CD4-positive, alpha-beta T cell treated with Interleukin-1 beta for 1 hour (primary cell): Measurements from ENCODE around the gene ZNF438.

Source experiments
- DNase-seq, 2 donors: peaks; one replicate each; pipeline ENCODE4 v3.0.0-alpha.2; 2020 to 2022

Gene ZNF438

GRCh38 chr10:31031558-31032257, at the start of gene ZNF438:
Gene ZNF438 (minus strand): TSS chr10:31031865. CDS start chr10:30877034, 154,831 bp downstream.
- peak; percentile 95 to 96 for DNase-seq

- DNase-seq, result no peak
Measured at GRCh38 chr10:31076610-31076988, 44.9 kb upstream of the ZNF438 start.

DNA sequence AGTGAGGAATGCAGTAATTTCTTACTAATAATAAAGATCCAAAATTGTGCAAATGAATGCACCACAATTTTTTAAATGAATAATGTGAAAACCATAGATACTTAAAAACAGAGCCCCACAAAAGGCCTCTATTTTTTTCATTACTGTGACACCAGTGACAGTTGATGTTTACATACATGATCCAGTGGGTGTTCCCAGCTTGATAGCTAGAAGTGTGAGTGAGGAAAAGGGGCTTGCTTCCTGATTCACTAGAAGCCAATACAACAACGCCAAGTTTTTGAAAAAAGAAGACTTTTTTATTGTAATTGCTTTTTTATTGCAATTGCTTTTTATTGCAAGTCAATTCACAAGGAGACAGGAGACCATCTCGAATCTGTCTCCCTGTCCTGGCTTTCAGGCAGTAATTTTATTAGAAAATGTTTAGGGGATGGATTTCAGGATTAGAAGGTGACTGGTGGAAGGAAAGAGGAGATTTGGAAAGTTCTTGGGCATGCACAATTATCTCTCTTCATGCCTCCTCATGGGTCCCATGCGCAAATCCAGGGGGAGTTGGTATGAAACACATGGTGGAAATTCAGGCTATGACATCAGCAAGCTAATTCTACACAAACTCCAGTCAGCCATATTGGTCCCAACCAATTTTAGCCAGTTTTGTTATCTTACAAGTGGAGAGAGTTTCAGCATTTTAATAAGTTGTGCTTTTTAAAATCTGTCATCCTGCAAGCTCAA, 44.4 kb upstream of the ZNF438 start:
- no peak for DNase-seq

GRCh38 chr10:31075434-31075833, 43.8 kb upstream of the ZNF438 start:
- DNase-seq, result no peak

DNA sequence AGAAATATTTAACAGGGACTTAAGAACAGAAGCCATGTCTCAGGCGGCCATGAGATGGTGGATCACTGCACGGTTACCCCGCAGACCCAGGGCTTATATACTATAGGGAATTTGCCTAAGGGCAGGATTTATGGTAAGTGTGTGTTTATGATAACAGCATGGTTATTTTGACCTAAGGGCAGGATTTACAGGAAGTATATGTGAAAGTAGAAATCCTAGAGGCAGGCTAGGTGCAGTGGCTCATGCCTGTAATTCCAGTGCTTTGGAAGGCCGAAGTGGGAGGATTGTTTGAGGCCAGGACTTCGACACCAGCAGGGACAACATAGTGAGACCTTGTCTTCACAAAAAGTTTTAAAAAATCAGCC, 43.0 kb upstream of the ZNF438 start:
- DNase-seq, result no peak

GRCh38 chr10:31073996-31074721, 42.5 kb upstream of the ZNF438 start:
- no peak for DNase-seq

GRCh38 chr10:31073211-31073610, 41.5 kb upstream of the ZNF438 start:
- no peak for DNase-seq

GRCh38 chr10:31072451-31072850, 40.8 kb upstream of the ZNF438 start:
- DNase-seq, result no peak

- no peak for DNase-seq
Measured at GRCh38 chr10:31071232-31072005, 39.8 kb upstream of the ZNF438 start.

DNA sequence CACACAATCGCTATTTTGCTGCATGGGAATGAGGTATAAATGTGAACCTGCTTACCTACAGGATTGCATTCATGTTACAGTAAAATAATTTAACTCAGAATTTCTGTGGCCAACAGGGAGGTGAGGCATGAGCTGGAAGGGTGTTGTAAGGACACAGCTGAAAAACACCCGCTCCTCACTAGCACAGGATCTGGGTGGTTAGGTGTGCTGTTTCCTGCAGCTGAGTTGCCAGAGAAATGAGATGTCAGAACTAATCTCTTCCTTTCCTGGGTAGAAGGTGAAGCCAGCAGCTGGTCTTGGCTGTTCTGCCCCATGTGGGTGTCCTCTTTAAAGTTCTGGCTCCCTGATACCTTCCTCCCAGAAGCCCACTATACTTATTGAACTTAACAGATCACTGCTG, 39.0 kb upstream of the ZNF438 start:
- DNase-seq, result no peak

- DNase-seq, result no peak
Measured at GRCh38 chr10:31070025-31070424, 38.4 kb upstream of the ZNF438 start.

DNA sequence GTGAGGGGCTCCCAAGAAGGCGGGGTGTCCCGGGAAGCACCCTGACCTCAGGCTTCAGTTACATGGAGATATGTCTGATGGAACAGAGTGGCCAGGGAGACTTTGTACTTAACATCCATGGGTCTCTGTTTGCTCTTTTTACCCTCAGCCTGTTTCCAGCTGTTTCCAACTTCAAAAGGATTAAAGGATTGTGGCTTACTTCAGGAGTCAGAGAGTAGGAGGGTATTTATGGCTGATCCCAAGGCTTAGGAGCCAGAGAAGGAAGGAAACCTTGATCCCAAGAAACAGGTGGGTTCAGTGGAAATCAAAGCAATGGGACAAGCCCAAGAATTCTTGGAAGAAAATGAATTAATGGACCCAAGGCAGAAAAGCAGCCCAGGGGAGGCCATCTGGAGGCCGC, 37.7 kb upstream of the ZNF438 start:
- DNase-seq, result no peak

- DNase-seq, result no peak
Measured at GRCh38 chr10:31064348-31064747, 32.7 kb upstream of the ZNF438 start.

- DNase-seq, result no peak
Measured at GRCh38 chr10:31063841-31064240, 32.2 kb upstream of the ZNF438 start.

DNA sequence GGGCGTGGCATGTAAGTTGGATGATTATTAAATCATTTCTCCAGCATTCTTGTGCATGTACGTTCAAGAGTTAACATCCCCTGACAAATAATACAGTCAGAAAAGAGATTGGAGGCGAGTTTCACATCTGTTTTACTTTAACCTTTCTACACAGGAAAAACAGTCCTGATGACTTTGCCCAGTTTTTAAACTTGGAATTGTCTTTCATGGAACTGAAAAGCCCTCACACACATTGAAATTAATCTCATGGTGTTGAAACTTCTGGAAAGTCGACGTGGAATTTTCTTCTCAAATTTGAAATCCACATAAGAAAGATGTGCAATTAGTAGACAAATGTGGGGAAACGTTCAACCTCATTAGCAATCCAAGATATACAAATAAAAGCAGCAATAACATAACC, 31.2 kb upstream of the ZNF438 start:
- DNase-seq, result no peak

DNA sequence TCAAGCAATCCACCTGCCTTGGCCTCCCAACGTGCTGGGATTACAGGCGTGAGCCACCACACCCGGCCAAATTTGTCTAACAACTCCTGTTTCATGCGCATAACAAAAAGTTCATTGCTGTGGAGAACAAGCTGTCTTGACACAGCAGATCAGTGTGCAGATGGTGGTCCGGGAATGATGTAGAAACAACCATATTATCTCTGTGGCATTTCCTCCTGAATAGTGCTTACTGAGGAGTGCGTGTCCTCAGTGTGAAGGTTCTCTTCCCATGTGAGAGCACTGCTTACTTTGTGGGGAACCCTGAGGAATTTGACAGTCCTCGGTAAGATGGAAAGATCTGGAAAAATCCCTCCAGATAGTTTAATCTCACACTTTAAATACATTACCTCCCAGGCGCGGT, 30.3 kb upstream of the ZNF438 start:
- no peak for DNase-seq

DNA sequence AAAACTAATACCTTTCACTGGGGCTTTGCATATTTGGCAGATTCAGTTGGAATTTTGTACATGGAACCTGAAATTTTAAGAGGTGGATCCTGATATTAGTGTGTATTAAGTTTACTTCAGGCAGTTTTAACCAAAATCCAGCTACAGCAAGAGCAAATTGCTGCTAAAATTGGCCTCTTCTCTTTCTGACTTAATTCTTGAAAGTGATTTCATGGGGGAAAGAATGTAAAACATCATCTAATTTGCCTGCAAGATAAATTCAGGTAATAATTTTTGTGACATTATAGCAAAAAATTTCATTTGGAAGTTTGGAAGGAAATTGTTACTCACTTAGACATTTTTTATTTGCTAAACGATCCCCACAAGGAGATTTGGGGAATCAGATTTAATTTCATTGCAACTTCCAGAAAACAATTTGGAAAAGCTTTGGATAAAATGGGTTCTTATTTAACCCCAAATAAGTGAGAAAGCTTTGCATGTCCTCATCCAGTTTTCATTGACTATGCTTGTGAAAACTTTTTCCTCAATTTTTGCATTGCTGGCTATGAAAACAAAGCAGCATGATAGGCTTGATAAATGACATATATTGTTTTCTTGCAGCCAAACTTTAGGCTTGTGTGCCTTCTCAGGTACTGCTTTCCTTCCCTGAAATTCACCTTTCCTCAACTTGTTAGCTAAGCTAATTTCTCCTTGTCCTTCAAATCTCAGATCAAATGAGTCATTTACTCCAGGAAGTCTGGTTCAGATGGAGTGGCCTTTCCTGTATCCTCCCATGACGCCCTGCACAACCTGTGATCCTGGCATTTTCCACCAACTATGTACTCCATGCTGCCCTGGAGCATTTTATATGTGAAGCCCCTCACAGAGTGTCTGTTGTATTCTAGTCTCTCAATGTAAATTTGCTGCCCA, 27.4 kb upstream of the ZNF438 start:
- no peak for DNase-seq

- DNase-seq, result peak in 1 of 2 donors; percentile 5
Measured at GRCh38 chr10:31056678-31057077, 25.0 kb upstream of the ZNF438 start.

GRCh38 chr10:31055573-31056251, 24.0 kb upstream of the ZNF438 start:
- DNase-seq, result no peak

DNA sequence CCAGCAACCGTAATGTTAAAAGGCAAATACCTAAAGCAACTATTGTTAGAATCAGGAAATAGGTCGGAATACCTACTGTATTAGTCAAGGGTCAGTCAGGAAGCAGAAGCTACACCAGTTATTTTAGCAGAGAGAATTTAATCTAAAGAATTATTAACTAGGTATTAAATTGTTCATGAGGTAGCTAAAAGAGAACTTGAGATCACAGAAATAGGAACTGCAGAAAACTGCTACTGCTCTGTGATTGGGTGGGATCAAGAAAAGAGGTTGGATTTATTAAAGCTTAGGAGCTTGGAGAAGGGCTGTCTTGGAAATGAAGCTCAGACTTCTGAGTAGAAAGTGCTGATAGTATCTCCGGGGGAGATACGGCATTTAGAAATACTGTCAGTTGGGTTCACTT, 20.0 kb upstream of the ZNF438 start:
- no peak for DNase-seq

DNA sequence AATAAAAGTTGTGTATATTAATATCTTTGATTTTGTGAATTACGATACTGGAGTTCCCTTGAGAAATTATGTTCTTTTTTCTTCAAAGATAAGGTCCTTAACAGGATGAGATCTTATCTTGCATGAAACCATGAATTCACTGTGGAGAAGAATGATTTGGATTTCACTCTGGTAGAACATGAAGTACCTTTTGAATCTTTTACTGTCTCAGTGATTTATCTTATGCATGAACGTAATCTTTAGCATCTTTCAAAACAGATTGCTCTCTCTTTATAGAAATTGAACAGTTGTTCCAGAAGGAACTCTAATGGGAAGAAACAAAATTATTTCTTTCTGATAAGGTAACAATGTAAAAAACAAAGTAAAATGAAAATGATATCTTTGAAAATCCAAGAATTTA, 11.0 kb upstream of the ZNF438 start:
- DNase-seq, result no peak

- no peak for DNase-seq
Measured at GRCh38 chr10:31041011-31041410, 9.3 kb upstream of the ZNF438 start.
